Retinal pigment epithelial cell (primary cell): ENCODE results near the gene ZC3HAV1.

Experiments used
- DNase-seq: peaks from one replicate; pipeline ENCODE4 v3.0.0-alpha.2; 2010; ENCODE audit warnings: low read depth
- H3K4me3 ChIP-seq: 2 replicates; pipeline ENCODE4 v1.5.1; 2011; ENCODE audit warnings: mild to moderate bottlenecking, low read length, control low read depth, moderate library complexity
- TF ChIP-seq, protein P1 (sequence below): conservative IDR thresholded peaks from 2 replicates; pipeline ENCODE4 v1.5.1; 2011; ENCODE audit warnings: low read depth, low read length, control low read depth, inconsistent platforms

ZC3HAV1 gene

DNA sequence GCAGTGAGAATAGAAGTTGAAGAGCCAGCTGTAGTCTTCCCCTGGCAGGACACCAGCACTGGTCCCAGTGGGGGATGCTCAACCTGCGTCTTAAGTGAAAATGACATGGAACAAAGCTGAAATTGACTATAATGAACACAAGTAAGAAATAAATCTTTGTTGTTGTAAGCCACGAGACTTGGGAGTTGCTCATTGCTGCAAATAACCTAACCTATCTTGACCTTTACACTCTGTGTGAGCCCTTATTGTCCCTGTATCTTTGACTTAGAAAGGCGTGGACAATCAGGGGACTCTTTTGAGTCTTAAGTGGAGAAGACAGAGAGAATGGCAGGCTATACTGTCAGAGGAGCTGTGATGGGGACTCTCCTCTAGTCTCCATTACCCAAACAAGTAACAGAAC is 90.6 kb downstream of the ZC3HAV1 start:
- no peak for DNase-seq
- TF ChIP-seq, protein P1, sequence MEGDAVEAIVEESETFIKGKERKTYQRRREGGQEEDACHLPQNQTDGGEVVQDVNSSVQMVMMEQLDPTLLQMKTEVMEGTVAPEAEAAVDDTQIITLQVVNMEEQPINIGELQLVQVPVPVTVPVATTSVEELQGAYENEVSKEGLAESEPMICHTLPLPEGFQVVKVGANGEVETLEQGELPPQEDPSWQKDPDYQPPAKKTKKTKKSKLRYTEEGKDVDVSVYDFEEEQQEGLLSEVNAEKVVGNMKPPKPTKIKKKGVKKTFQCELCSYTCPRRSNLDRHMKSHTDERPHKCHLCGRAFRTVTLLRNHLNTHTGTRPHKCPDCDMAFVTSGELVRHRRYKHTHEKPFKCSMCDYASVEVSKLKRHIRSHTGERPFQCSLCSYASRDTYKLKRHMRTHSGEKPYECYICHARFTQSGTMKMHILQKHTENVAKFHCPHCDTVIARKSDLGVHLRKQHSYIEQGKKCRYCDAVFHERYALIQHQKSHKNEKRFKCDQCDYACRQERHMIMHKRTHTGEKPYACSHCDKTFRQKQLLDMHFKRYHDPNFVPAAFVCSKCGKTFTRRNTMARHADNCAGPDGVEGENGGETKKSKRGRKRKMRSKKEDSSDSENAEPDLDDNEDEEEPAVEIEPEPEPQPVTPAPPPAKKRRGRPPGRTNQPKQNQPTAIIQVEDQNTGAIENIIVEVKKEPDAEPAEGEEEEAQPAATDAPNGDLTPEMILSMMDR, result no peak
- H3K4me3 ChIP-seq, result no peak overlapping the region

DNA sequence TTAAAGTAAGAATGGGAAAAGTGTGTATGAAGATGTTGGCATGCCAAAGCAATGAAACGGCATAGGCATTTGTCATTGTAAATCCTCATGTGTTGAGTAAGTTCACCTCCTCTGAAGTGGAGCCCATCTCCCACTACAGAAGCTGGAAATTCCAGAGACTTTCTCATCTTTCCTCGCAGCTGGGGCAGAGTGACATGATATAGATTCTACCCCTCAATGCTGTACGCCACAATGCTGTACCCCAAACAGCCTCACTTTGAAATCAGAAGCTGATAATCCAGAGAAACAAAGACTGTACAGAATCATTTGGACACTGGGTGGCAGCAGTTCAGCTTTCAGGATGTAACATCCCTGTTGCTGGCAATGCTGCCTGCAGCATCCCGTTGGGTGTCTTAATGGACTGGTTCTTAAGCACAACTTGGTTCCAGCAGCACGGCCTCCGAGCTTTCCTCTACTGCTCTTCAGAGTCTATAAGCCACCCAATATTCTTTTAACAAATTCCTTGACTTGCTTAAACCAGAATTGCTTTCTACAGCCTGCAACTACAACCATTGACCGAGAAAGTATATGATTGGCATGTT is 92.5 kb downstream of the ZC3HAV1 start:
- TF ChIP-seq, protein P1, result peak; percentile 78
- peak; percentile 31 for DNase-seq
- no peak overlapping the region for H3K4me3 ChIP-seq

DNA sequence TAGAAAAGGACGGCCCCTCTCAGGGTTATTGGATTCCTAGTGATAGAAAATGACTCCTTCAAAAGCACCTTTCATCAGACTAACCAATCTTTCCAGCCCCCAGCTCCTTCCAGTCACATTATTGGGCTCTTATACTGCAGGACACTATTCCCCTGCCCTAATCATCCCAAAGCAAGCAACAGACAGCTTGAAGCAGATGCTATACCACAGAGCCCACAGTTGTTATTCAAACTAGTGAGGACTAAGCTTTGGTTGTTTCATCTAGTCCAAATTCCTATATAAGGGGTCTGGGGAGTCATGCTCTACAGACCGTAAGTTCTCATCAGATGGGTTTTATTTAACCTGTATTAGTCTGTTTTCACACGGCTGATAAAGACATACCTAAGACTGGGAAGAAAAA is 98.1 kb downstream of the ZC3HAV1 start:
- no peak overlapping the region for H3K4me3 ChIP-seq
- no peak for DNase-seq
- TF ChIP-seq, protein P1, result no peak

DNA sequence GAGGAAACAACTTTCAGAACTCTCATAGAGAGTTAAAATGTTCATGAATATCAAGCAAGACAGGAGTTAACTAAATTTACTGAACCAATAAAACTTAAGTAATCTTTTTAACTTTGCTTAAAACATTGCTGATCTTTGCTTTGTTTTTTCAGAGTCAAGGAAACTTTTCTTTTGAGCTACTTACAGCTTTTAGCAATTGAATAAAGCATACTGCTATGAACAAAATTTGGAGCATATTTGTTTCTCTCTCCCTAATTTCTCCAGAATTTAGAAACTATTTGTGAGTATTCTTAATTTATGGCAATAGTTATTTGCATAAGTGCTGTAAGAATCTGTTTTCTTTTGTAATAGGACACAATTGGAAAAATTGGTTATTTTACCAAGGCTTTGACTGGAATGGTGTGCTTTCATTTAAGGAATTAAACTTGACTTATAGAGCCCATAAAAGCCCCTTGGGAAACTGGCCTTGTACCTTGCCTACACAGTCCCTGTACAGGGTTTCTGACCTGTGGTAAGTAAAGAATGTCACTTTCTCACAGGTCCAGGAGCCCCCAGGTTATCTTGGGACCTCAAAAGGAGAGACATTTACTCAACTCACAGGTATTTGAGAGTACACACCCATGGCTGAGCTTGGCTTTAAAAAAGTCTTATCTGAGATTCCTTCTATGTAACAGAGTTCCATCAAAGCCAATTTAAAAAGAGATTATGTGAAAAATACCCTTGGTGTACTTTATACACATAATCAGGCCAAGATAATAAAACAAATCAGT is 105.0 kb downstream of the ZC3HAV1 start:
- TF ChIP-seq, protein P1, result no peak
- no peak for DNase-seq
- H3K4me3 ChIP-seq, result no peak overlapping the region

DNA sequence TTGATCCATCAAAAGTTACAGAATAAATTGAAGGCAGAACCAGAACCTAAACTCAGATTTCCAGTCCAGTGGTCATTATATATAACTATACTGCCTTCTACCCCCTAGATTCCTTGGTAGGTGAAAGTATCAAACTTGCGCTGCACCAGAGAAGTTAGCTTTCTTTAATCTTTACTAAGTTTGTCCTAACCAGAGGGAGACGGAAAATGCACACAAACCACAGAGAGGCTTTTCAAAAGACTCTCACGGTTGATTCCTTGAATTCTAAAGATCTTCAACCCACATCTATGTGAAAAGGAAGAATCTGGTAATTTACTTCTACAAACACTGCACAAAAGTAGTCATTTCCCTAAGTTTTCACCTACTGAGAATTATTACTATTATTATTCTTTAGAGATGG is 110.1 kb downstream of the ZC3HAV1 start:
- DNase-seq, result no peak
- TF ChIP-seq, protein P1, result no peak
- no peak overlapping the region for H3K4me3 ChIP-seq
